Uterus (tissue), 2 donors: ENCODE results near the gene CYP11A1.

Experiments used
- POLR2A ChIP-seq, 2 donors: fragments of 450-650 bp; IDR thresholded peaks; one replicate each; pipeline ENCODE4 v1.6.1; 2016; ENCODE audit warnings: antibody characterized with exemption in 2 of 2, mild to moderate bottlenecking in 1 of 2, moderate library complexity in 1 of 2
- TF ChIP-seq, protein P1 (sequence below), 4 experiments: fragments of 200-600 bp in 2 of 4; fragments of 450-650 bp in 2 of 4; sonication (generic) in 2 of 4; IDR thresholded peaks; one replicate each; pipeline ENCODE4 v1.5.1; 2016 to 2019; ENCODE audit warnings: antibody characterized with exemption in 4 of 4, mild to moderate bottlenecking in 2 of 4, moderate library complexity in 1 of 4

DNA sequence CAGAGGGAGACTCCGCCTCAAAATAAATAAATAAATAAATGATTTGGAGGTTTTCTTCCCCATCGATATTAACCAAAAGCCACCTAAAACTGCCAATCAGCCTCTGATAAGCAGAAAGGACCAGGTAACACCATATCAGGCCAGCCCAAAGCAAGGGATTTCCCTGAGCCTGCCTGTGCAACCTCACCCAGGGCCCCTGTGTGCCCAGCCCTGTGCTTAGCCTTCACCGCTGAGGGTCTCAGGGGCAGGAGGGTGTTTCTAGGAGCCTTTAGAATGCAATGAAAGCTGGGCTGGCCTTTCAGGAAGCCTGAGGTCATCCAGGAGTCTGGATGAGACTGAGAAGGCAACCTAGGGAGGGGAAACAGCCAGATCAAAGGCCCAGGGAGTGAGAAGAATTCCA is 35.4 kb downstream of the CYP11A1 start:
- TF ChIP-seq, protein P1, sequence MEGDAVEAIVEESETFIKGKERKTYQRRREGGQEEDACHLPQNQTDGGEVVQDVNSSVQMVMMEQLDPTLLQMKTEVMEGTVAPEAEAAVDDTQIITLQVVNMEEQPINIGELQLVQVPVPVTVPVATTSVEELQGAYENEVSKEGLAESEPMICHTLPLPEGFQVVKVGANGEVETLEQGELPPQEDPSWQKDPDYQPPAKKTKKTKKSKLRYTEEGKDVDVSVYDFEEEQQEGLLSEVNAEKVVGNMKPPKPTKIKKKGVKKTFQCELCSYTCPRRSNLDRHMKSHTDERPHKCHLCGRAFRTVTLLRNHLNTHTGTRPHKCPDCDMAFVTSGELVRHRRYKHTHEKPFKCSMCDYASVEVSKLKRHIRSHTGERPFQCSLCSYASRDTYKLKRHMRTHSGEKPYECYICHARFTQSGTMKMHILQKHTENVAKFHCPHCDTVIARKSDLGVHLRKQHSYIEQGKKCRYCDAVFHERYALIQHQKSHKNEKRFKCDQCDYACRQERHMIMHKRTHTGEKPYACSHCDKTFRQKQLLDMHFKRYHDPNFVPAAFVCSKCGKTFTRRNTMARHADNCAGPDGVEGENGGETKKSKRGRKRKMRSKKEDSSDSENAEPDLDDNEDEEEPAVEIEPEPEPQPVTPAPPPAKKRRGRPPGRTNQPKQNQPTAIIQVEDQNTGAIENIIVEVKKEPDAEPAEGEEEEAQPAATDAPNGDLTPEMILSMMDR (IDR thresholded peaks at IDR 0.05): no peak
- TF ChIP-seq POLR2A (IDR thresholded peaks at IDR 0.05): no peak
